Measurements from ENCODE around the gene VLDLR.

The VLDLR gene

GRCh38 chr9:2622461-2623287 lies 1.1 kb downstream of the VLDLR start:
- Histone ChIP-seq H3K9ac (ENCODE audit: low read length) (peak overlapping the region; percentile 63), H3K27me3 (ENCODE audit: control insufficient read depth, insufficient read depth, low read length) (peaks cover 50% of the 10 kb centered on the region), H3K27ac (ENCODE audit: low read length) (no peak overlapping the region), H3K4me3 (ENCODE audit: low read length) (peak overlapping the region; percentile 68), H3K9me3 (ENCODE audit: control insufficient read depth, low read depth, low read length) (no peaks in the 10 kb centered on the region), H3K4me1 (ENCODE audit: control insufficient read depth, low read depth, low read length) (peaks cover 16% of the 10 kb centered on the region), H3K36me3 (ENCODE audit: control insufficient read depth, low read depth, low read length) (no peaks in the 10 kb centered on the region)

GRCh38 chr9:2623288-2624050 lies 1.9 kb downstream of the VLDLR start:
- H3K4me1 ChIP-seq (ENCODE audit: control insufficient read depth, low read depth, low read length) = peaks cover 16% of the 10 kb centered on the region
- H3K9me3 ChIP-seq (ENCODE audit: control insufficient read depth, low read depth, low read length) = no peaks in the 10 kb centered on the region
- peak overlapping the region; percentile 68 for H3K4me3 ChIP-seq (ENCODE audit: low read length)
- H3K27me3 ChIP-seq (ENCODE audit: control insufficient read depth, insufficient read depth, low read length) = peaks cover 50% of the 10 kb centered on the region
- H3K9ac ChIP-seq (ENCODE audit: low read length) = peak overlapping the region; percentile 63
- H3K27ac ChIP-seq (ENCODE audit: low read length) = no peak overlapping the region
- no peaks in the 10 kb centered on the region for H3K36me3 ChIP-seq (ENCODE audit: control insufficient read depth, low read depth, low read length)

DNA sequence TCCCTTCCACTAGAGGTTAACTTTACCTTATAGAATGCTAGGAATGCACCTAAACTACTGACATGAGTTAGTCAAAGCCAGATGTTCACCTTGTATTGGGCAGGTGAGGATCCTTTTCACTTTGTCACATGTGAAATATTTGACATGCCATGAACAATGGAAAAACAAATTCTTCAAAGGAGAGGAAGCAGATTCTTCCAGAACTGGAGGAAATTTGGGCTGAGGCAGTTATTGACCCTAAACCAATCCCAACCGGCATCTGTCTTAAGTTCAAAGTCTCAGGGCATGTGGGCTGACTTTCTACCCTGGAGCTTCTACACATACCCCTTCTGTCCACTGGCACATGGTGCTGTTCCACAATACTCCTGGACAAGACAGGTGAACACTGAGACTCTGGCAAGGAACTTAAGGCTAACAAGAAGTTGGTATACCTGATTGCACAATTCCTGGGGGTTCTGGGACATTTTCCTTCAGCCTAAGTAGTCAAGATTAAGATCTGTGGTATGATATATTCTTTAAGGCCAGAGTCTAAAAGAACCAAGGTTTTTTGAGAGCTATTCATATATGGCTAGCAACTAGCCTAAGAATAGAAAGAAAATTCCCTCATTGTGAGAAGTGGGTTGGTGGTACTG lies 2.6 kb downstream of the VLDLR start:
- peak overlapping the region; percentile 68 for H3K4me3 ChIP-seq (ENCODE audit: low read length)
- H3K27ac ChIP-seq (ENCODE audit: low read length) = no peak overlapping the region
- H3K9ac ChIP-seq (ENCODE audit: low read length) = no peak overlapping the region
- H3K9me3 ChIP-seq (ENCODE audit: control insufficient read depth, low read depth, low read length) = no peaks in the 10 kb centered on the region
- H3K4me1 ChIP-seq (ENCODE audit: control insufficient read depth, low read depth, low read length) = peaks cover 16% of the 10 kb centered on the region
- H3K36me3 ChIP-seq (ENCODE audit: control insufficient read depth, low read depth, low read length) = no peaks in the 10 kb centered on the region
- H3K27me3 ChIP-seq (ENCODE audit: control insufficient read depth, insufficient read depth, low read length) = peaks cover 49% of the 10 kb centered on the region

GRCh38 chr9:2625427-2625826 lies 3.8 kb downstream of the VLDLR start:
- Histone ChIP-seq H3K9me3 (ENCODE audit: control insufficient read depth, low read depth, low read length) (no peaks in the 10 kb centered on the region), H3K4me3 (ENCODE audit: low read length) (no peak overlapping the region), H3K9ac (ENCODE audit: low read length) (no peak overlapping the region), H3K36me3 (ENCODE audit: control insufficient read depth, low read depth, low read length) (no peaks in the 10 kb centered on the region), H3K27ac (ENCODE audit: low read length) (no peak overlapping the region), H3K4me1 (ENCODE audit: control insufficient read depth, low read depth, low read length) (peaks cover 13% of the 10 kb centered on the region), H3K27me3 (ENCODE audit: control insufficient read depth, insufficient read depth, low read length) (peaks cover 37% of the 10 kb centered on the region)

DNA sequence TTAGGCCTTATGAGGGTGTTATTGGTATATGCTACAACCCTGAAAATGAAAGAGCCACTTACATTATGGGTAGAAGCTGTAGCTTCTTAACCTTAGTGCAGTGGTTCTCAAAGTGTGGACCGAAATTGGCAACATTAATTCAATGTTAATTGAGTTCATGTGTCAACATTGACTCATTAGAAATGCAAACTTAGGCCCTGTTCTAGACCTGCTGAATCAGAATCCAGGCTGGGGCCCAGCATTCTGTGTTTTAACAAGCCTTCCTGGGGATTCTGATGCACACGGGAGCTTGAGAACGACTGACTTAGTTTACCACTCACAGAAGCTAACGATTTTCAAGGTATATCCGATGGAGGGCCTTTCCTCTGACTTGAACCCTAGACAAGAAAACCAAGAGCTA lies 7.3 kb downstream of the VLDLR start:
- peaks cover 11% of the 10 kb centered on the region for H3K4me1 ChIP-seq (ENCODE audit: control insufficient read depth, low read depth, low read length)
- H3K9ac ChIP-seq (ENCODE audit: low read length) = no peak overlapping the region
- H3K4me3 ChIP-seq (ENCODE audit: low read length) = no peak overlapping the region
- peaks cover 12% of the 10 kb centered on the region for H3K27me3 ChIP-seq (ENCODE audit: control insufficient read depth, insufficient read depth, low read length)
- no peaks in the 10 kb centered on the region for H3K9me3 ChIP-seq (ENCODE audit: control insufficient read depth, low read depth, low read length)
- no peak overlapping the region for H3K27ac ChIP-seq (ENCODE audit: low read length)
- no peaks in the 10 kb centered on the region for H3K36me3 ChIP-seq (ENCODE audit: control insufficient read depth, low read depth, low read length)

GRCh38 chr9:2630158-2630557 lies 8.6 kb downstream of the VLDLR start:
- no peaks in the 10 kb centered on the region for H3K9me3 ChIP-seq (ENCODE audit: control insufficient read depth, low read depth, low read length)
- peaks cover 8% of the 10 kb centered on the region for H3K4me1 ChIP-seq (ENCODE audit: control insufficient read depth, low read depth, low read length)
- H3K4me3 ChIP-seq (ENCODE audit: low read length) = no peak overlapping the region
- no peaks in the 10 kb centered on the region for H3K27me3 ChIP-seq (ENCODE audit: control insufficient read depth, insufficient read depth, low read length)
- H3K36me3 ChIP-seq (ENCODE audit: control insufficient read depth, low read depth, low read length) = peaks cover under 1% of the 10 kb centered on the region
- H3K9ac ChIP-seq (ENCODE audit: low read length) = no peak overlapping the region
- H3K27ac ChIP-seq (ENCODE audit: low read length) = no peak overlapping the region

- Histone ChIP-seq H3K9ac (ENCODE audit: low read length) (no peak overlapping the region), H3K27me3 (ENCODE audit: control insufficient read depth, insufficient read depth, low read length) (no peaks in the 10 kb centered on the region), H3K36me3 (ENCODE audit: control insufficient read depth, low read depth, low read length) (peaks cover 8% of the 10 kb centered on the region), H3K4me3 (ENCODE audit: low read length) (no peak overlapping the region), H3K9me3 (ENCODE audit: control insufficient read depth, low read depth, low read length) (no peaks in the 10 kb centered on the region), H3K4me1 (ENCODE audit: control insufficient read depth, low read depth, low read length) (peaks cover 8% of the 10 kb centered on the region), H3K27ac (ENCODE audit: low read length) (no peak overlapping the region)
Measured at GRCh38 chr9:2631263-2631662, 9.7 kb downstream of the VLDLR start.

GRCh38 chr9:2634153-2634552 lies 12.6 kb downstream of the VLDLR start:
- no peaks in the 10 kb centered on the region for H3K27me3 ChIP-seq (ENCODE audit: control insufficient read depth, insufficient read depth, low read length)
- no peaks in the 10 kb centered on the region for H3K9me3 ChIP-seq (ENCODE audit: control insufficient read depth, low read depth, low read length)
- no peak overlapping the region for H3K9ac ChIP-seq (ENCODE audit: low read length)
- peaks cover 13% of the 10 kb centered on the region for H3K36me3 ChIP-seq (ENCODE audit: control insufficient read depth, low read depth, low read length)
- no peak overlapping the region for H3K4me3 ChIP-seq (ENCODE audit: low read length)
- no peak overlapping the region for H3K27ac ChIP-seq (ENCODE audit: low read length)
- peaks cover 8% of the 10 kb centered on the region for H3K4me1 ChIP-seq (ENCODE audit: control insufficient read depth, low read depth, low read length)

GRCh38 chr9:2634818-2635217 lies 13.2 kb downstream of the VLDLR start:
- no peak overlapping the region for H3K27ac ChIP-seq (ENCODE audit: low read length)
- no peaks in the 10 kb centered on the region for H3K9me3 ChIP-seq (ENCODE audit: control insufficient read depth, low read depth, low read length)
- H3K27me3 ChIP-seq (ENCODE audit: control insufficient read depth, insufficient read depth, low read length) = no peaks in the 10 kb centered on the region
- no peak overlapping the region for H3K9ac ChIP-seq (ENCODE audit: low read length)
- H3K4me3 ChIP-seq (ENCODE audit: low read length) = no peak overlapping the region
- peaks cover 8% of the 10 kb centered on the region for H3K4me1 ChIP-seq (ENCODE audit: control insufficient read depth, low read depth, low read length)
- peaks cover 20% of the 10 kb centered on the region for H3K36me3 ChIP-seq (ENCODE audit: control insufficient read depth, low read depth, low read length)

DNA sequence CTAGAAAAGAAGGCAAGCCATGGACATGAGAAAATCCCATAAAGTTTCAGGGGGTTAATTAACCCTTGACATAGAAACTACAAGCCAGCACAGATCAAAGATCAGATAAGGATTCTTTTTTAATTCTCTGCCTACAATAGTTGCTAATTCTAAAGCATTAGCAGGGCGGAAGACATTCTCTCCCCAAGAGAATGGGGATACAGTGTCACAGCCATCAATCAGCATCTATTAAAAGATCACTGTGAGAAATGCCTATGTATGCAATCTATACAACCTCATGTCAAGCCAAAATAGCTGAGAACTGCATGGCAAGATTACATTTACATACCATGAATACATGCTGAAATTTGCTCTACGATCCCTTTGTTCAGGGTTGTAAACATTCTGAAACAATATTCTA lies 14.3 kb downstream of the VLDLR start:
- Histone ChIP-seq H3K4me3 (ENCODE audit: low read length) (no peak overlapping the region), H3K4me1 (ENCODE audit: control insufficient read depth, low read depth, low read length) (peaks cover 8% of the 10 kb centered on the region), H3K36me3 (ENCODE audit: control insufficient read depth, low read depth, low read length) (peaks cover 29% of the 10 kb centered on the region)

GRCh38 chr9:2637390-2637789 lies 15.8 kb downstream of the VLDLR start:
- Histone ChIP-seq H3K27me3 (ENCODE audit: control insufficient read depth, insufficient read depth, low read length) (no peaks in the 10 kb centered on the region), H3K9me3 (ENCODE audit: control insufficient read depth, low read depth, low read length) (no peaks in the 10 kb centered on the region), H3K27ac (ENCODE audit: low read length) (no peak overlapping the region), H3K36me3 (ENCODE audit: control insufficient read depth, low read depth, low read length) (peaks cover 39% of the 10 kb centered on the region), H3K4me1 (ENCODE audit: control insufficient read depth, low read depth, low read length) (peaks cover 7% of the 10 kb centered on the region), H3K9ac (ENCODE audit: low read length) (no peak overlapping the region), H3K4me3 (ENCODE audit: low read length) (no peak overlapping the region)

More for the DNA sequence above, 14.3 kb downstream of the VLDLR start:
- Histone ChIP-seq H3K9me3 (ENCODE audit: control insufficient read depth, low read depth, low read length) (no peaks in the 10 kb centered on the region), H3K9ac (ENCODE audit: low read length) (no peak overlapping the region), H3K27me3 (ENCODE audit: control insufficient read depth, insufficient read depth, low read length) (no peaks in the 10 kb centered on the region), H3K27ac (ENCODE audit: low read length) (no peak overlapping the region)
